Heart left ventricle (tissue), 16 donors: ENCODE measurements around the gene JOSD1. TPM values are rescaled to one million over a fixed set of nuclear protein-coding genes. Genes with fewer than 3 reads are reported as not detected.

Experiments
- ATAC-seq, 4 donors: fragments of 200-7000 bp; cut with Tn5 transposase; one replicate each; pipeline ENCODE4 v1.9.1; 2020 to 2022; ENCODE audit warnings: moderate library complexity in 4 of 4, mild to moderate bottlenecking in 3 of 4, moderate number of reproducible peaks in 1 of 4
- DNase-seq, 5 donors: peaks; one replicate each; pipeline ENCODE4 v3.0.0-alpha.2; 2020
- H3K27ac ChIP-seq, 12 donors: fragments of 200-600 bp; sonication (generic) in 4 of 12; one replicate each; pipeline versions ENCODE4 v1.5.0 to v1.8.0; 2016 to 2022; ENCODE audit warnings: mild to moderate bottlenecking in 2 of 12
- H3K27me3 ChIP-seq, 9 donors: fragments of 200-600 bp; sonication (generic) in 2 of 9; one replicate each; pipeline versions ENCODE4 v1.5.1 to v1.8.0; 2016 to 2022; ENCODE audit warnings: mild to moderate bottlenecking in 3 of 9
- H3K36me3 ChIP-seq, 9 donors: fragments of 200-600 bp; sonication (generic) in 2 of 9; one replicate each; pipeline versions ENCODE4 v1.5.0 to v1.8.0; 2018 to 2022; ENCODE audit warnings: mild to moderate bottlenecking in 2 of 9
- H3K4me1 ChIP-seq, 12 donors: fragments of 200-600 bp; sonication (generic) in 4 of 12; one replicate each; pipeline versions ENCODE4 v1.5.0 to v1.8.0; 2016 to 2022; ENCODE audit warnings: mild to moderate bottlenecking in 3 of 12
- H3K4me3 ChIP-seq, 12 donors: fragments of 200-600 bp; sonication (generic) in 4 of 12; one replicate each; pipeline versions ENCODE4 v1.5.0 to v1.8.0; 2017 to 2022; ENCODE audit warnings: mild to moderate bottlenecking in 9 of 12, moderate library complexity in 4 of 12
- H3K9me3 ChIP-seq, 12 donors: fragments of 200-600 bp; sonication (generic) in 4 of 12; one replicate each; pipeline versions ENCODE4 v1.5.0 to v1.8.0; 2016 to 2022; ENCODE audit warnings: mild to moderate bottlenecking in 1 of 12
- CTCF ChIP-seq, 12 donors: fragments of 200-600 bp; sonication (generic) in 4 of 12; IDR thresholded peaks; one replicate each; pipeline versions ENCODE4 v1.5.0 to v1.8.0; 2018 to 2022; ENCODE audit warnings: antibody characterized with exemption in 12 of 12, mild to moderate bottlenecking in 5 of 12
- POLR2A ChIP-seq, 2 donors: fragments of 450-650 bp; IDR thresholded peaks; one replicate each; pipeline ENCODE4 v1.6.1; 2017; ENCODE audit warnings: antibody characterized with exemption in 2 of 2, mild to moderate bottlenecking in 2 of 2, moderate library complexity in 2 of 2
- WGBS, 4 donors: extraction: QIAGEN DNeasy Blood & Tissue Kit in 2 of 4; methylation state at CpG; one replicate each; pipeline versions ENCODE4 v1.1.5 to v1.1.7; 2013 to 2018; 5-methylcytosine and 5-hydroxymethylcytosine counted together
- intact Hi-C, 10 donors: fragments of 100-400 bp; cut with DNase I; formaldehyde crosslinking; loops; one replicate each; pipeline versions ENCODE4 v1.11.1 to v1.14.2; 2022
- long read RNA-seq, 3 donors: library from polyadenylated mRNA; unstranded; transcript quantifications; one replicate each; pipeline ENCODE4 v2.0.0, GENCODE V29; 2020 to 2021
- polyA plus RNA-seq, 2 donors: library from polyadenylated mRNA; stranded (reverse); fragments of 200-250 nt; gene quantifications; one replicate each; pipeline ENCODE4 v1.2.3, GENCODE V29; 2013
- total RNA-seq, 9 donors: library from RNA; depleted of rRNA in 2 of 9; stranded (reverse); fragments of >200 nt in 2 of 9; fragmentation: NEBNext Ultra II Directional in 3 of 9; extraction: Animal tissue kit (Norgen Biotek cat#: 25700) in 3 of 9; gene quantifications; one replicate each; pipeline versions ENCODE4 v1.1.0 to v1.2.4, GENCODE V29; 2016 to 2023
- donor health status: ischemic (EF 13 %, LVEDD 7.1; RV severe dilation, severe dysfunction).
- donor health status: healthy with polysubstance abuse.
- donor health status: DM: no; HTN: yes; CAD: no.
- donor health status: DM: no; HTN: no; CAD: no.
- donor health status: ischemic (EF 25% LVEDD 6.9; RV normal size, moderate dysfunction).
- donor health status: ischemic (EF 25% LVEDD 5.7; RV mildly dilated, moderate dysfunction).
- donor health status: healthy.
- donor health status: DM: yes; HTN: yes; CAD: no.
- donor health status: ischemic (EF 35%, LVEDD 5.7; RV mildly dilated, moderate dysfunction).
- donor health status: nonischemic (EF 11% LVEDD 7.7; RV severe dilation, severe dysfunction).
- donor health status: DM: yes; HTN: yes; CAD: no.
- donor health status: PGD.
- donor health status: ischemic (EF 29% LVEDD 5.4; RV normal size, mild dysfunction).
- donor health status: nonischemic (EF 23%, LVEDD 6.1; RV moderate dilation, normal function).

Gene JOSD1
- total RNA-seq = 10 to 100 TPM; 14.7 to 34.0 (median 22.8) TPM
- 10 to 100 TPM in 1 of 2 donors, 1 to 10 TPM in 1; 7.8 to 33.9 TPM for polyA plus RNA-seq
- long read RNA-seq, donor 1, transcript JOSD1-207 (2 exons, 467 nt) = major isoform, 32 of 42 reads
- long read RNA-seq, donor 1, partial matches to known transcripts = 1 of 42 reads
- long read RNA-seq, donor 1, other reads (novel, unspliced or antisense) = 9 of 42 reads
- long read RNA-seq, donor 2, transcript JOSD1-207 (2 exons, 467 nt) = major isoform, 142 of 168 reads
- long read RNA-seq, donor 2, partial matches to known transcripts = 1 of 168 reads
- long read RNA-seq, donor 2, other reads (novel, unspliced or antisense) = 22 of 168 reads
- long read RNA-seq, donor 3, transcript JOSD1-207 (2 exons, 467 nt) = major isoform, 32 of 41 reads
- long read RNA-seq, donor 3, partial matches to known transcripts = 0 of 41 reads
- long read RNA-seq, donor 3, other reads (novel, unspliced or antisense) = 6 of 41 reads

GRCh38 chr22:38700789-38701628, at the start of gene JOSD1:
Gene JOSD1, minus strand, starts transcription at chr22:38700943. Its CDS starts 956 bp downstream, at chr22:38699987.
- intact Hi-C loops = loop anchor here in 2 of 10 donors (2.0 to 10.0 kb wide), 2 partner anchors 18 to 646 kb away; partner anchors contain the start of gene PICK1 (in 1 of the 2)
- peak; percentile 95 to 98 (median 96) for DNase-seq

GRCh38 chr22:38750104-38750503, 49.4 kb upstream of the JOSD1 start:
- Histone ChIP-seq H3K4me3 (no peak overlapping the region), H3K36me3 (peaks cover 0 to 86% (median 79%) of the 10 kb centered on the region in 9 donors), H3K27ac (no peak overlapping the region), H3K27me3 (no peaks in the 10 kb centered on the region), H3K4me1 (peaks cover 0 to 48% (median 18%) of the 10 kb centered on the region in 12 donors), H3K9me3 (no peaks in the 10 kb centered on the region)
- DNase-seq = no peak
- intact Hi-C loops = loop anchor here in 2 of 10 donors (5.0 kb wide), 2 partner anchors 33 to 43 kb away; partner anchors contain the start of gene GTPBP1 (in 1 of the 2)
- ATAC-seq = no peak
- 95 to 97% (median 96%) methylated on average over 14 of the region's 14 CpGs for WGBS, 4 donors
- TF ChIP-seq POLR2A (IDR thresholded peaks at IDR 0.05) (no peak), CTCF (IDR thresholded peaks at IDR 0.05) (no peak)

More at GRCh38 chr22:38700789-38701628, at the start of gene JOSD1:
- Histone ChIP-seq H3K27ac (peak within 1 kb of the TSS; percentile 95 to 99 (median 98)), H3K9me3 (no peaks in the 10 kb centered on the region), H3K4me1 (peaks cover 23 to 57% (median 52%) of the 10 kb centered on the region in 12 donors), H3K4me3 (peak within 1 kb of the TSS; percentile 57 to 94 (median 76)), H3K36me3 (peaks cover 0 to 7% (median 0%) of the 10 kb centered on the region in 9 donors), H3K27me3 (no peaks in the 10 kb centered on the region)
- peak; percentile 93 to 96 for TF ChIP-seq POLR2A (IDR thresholded peaks at IDR 0.05)
- TF ChIP-seq CTCF (IDR thresholded peaks at IDR 0.05) = peak in 2 of 12 donors; percentile 22 to 37
- WGBS, 4 donors = 1% methylated on average over 38 to 94 of the region's 94 CpGs
- peak; percentile 5 to 64 (median 55) for ATAC-seq

- Histone ChIP-seq H3K27me3 (no peaks in the 10 kb centered on the region), H3K4me3 (no peak overlapping the region), H3K4me1 (peaks cover 0 to 36% (median 5%) of the 10 kb centered on the region in 12 donors), H3K9me3 (no peaks in the 10 kb centered on the region), H3K36me3 (peaks cover 0 to 100% (median 94%) of the 10 kb centered on the region in 9 donors), H3K27ac (no peak overlapping the region)
- WGBS, 4 donors = 83 to 85% (median 84%) methylated on average over 14 of the region's 14 CpGs
- no peak for TF ChIP-seq POLR2A (IDR thresholded peaks at IDR 0.05)
- TF ChIP-seq CTCF (IDR thresholded peaks at IDR 0.05) = no peak
- no peak for ATAC-seq
- DNase-seq = no peak
- intact Hi-C loops = no loop called here
Observed at GRCh38 chr22:38748487-38749136, 47.9 kb upstream of the JOSD1 start.
